PC-3 (cell line): ENCODE results near the gene HNRNPL.

ENCODE experiments used
- CTCF ChIP-seq: fragments of 300-600 bp; sonication (generic); conservative IDR thresholded peaks from 2 replicates; pipeline ENCODE4 v1.5.1; 2017; ENCODE audit warnings: antibody characterized with exemption, low read depth, mild to moderate bottlenecking, low read length
- EZH2 ChIP-seq: fragments of 300-600 bp; sonication (generic); IDR thresholded peaks from one replicate; pipeline ENCODE4 v1.6.1; 2017; ENCODE audit warnings: antibody characterized with exemption, mild to moderate bottlenecking, low read length; ENCODE audit not compliant: unreplicated experiment
- EZH2phosphoT487 ChIP-seq: fragments of 300-600 bp; sonication (generic); IDR thresholded peaks from 2 replicates; pipeline ENCODE4 v1.6.1; 2018; ENCODE audit warnings: mild to moderate bottlenecking, antibody characterized with exemption, low read length, borderline replicate concordance

- TF ChIP-seq CTCF (no peak), EZH2 (no peak), EZH2phosphoT487 (no peak)
Observed at GRCh38 chr19:38834590-38834989, 15.2 kb downstream of the HNRNPL start.
